ENCODE measurements around the gene HTATSF1.

HTATSF1 gene

GRCh38 chrX:136473663-136474062 lies 23.7 kb upstream of the HTATSF1 start:
- no peak overlapping the region for H3K4me3 ChIP-seq (ENCODE audit: low read depth, low read length)
- no peak for TF ChIP-seq MAX (IDR thresholded peaks at IDR 0.05; ENCODE audit: low read depth, low read length)
- no peak for TF ChIP-seq POLR2A (IDR thresholded peaks at IDR 0.05; ENCODE audit: extremely low read depth, insufficient read length)
- TF ChIP-seq MYC (IDR thresholded peaks at IDR 0.05; ENCODE audit: low read depth, low read length) = no peak
- DNase-seq (ENCODE audit: low read depth) = peak; percentile 25

- no peak for DNase-seq (ENCODE audit: low read depth)
- TF ChIP-seq CTCF (IDR thresholded peaks at IDR 0.05; ENCODE audit: low read depth, low read length) = no peak
- TF ChIP-seq MYC (IDR thresholded peaks at IDR 0.05; ENCODE audit: low read depth, low read length) = no peak
- TF ChIP-seq MAX (IDR thresholded peaks at IDR 0.05; ENCODE audit: low read depth, low read length) = no peak
- TF ChIP-seq POLR2A (IDR thresholded peaks at IDR 0.05; ENCODE audit: extremely low read depth, insufficient read length) = no peak
- no peak overlapping the region for H3K4me3 ChIP-seq (ENCODE audit: low read depth, low read length)
Observed at GRCh38 chrX:136475236-136475635, 22.2 kb upstream of the HTATSF1 start.

DNA sequence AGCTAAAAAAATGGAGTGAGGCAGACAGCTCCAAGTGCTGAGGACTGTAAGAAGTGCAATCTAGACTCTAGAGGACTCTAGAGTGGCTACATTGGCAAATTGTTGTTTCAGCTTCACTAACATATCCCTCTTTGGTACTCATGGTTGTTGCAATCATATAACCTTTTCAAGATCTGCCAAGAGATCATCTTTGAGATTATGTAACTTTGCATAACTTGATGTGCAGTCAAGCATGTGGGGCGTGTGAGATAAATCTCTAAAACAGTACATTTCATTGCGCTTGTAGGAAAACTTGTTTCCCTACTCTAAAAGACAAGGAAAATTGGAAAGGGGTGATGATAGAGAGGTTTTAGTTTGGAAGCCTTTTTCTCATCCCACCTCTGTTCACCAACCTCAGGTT lies 20.9 kb upstream of the HTATSF1 start:
- no peak for DNase-seq (ENCODE audit: low read depth)

DNA sequence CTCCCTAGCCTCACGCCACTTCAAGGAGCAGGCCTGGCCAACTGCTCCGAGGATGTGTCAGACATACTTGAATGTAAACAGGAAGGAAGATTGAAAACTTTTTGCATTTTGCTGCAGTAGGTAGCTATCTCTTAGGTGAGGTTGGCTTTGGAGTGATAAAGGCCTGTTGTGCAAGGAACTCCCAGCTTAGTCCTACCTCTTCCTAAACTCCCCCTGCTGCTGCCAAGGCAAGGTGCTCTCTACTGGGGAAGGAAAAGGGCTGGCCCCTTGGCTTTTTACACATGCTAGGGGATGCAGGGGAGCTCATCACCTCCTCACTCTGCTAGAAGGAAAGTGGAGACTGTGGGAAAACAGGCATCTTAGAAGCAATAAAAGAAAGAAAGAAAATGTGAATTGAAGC lies 20.4 kb upstream of the HTATSF1 start:
- peak; percentile 20 for DNase-seq (ENCODE audit: low read depth)
- TF ChIP-seq CTCF (IDR thresholded peaks at IDR 0.05; ENCODE audit: low read depth, low read length) = peak; percentile 28
- no peak for TF ChIP-seq POLR2A (IDR thresholded peaks at IDR 0.05; ENCODE audit: extremely low read depth, insufficient read length)
- H3K4me3 ChIP-seq (ENCODE audit: low read depth, low read length) = no peak overlapping the region

More for the DNA sequence above, 20.9 kb upstream of the HTATSF1 start:
- no peak for TF ChIP-seq MAX (IDR thresholded peaks at IDR 0.05; ENCODE audit: low read depth, low read length)
- no peak for TF ChIP-seq CTCF (IDR thresholded peaks at IDR 0.05; ENCODE audit: low read depth, low read length)
- TF ChIP-seq MYC (IDR thresholded peaks at IDR 0.05; ENCODE audit: low read depth, low read length) = no peak
- TF ChIP-seq POLR2A (IDR thresholded peaks at IDR 0.05; ENCODE audit: extremely low read depth, insufficient read length) = no peak
- H3K4me3 ChIP-seq (ENCODE audit: low read depth, low read length) = no peak overlapping the region

GRCh38 chrX:136480383-136480782 lies 17.0 kb upstream of the HTATSF1 start:
- no peak for DNase-seq (ENCODE audit: low read depth)
- no peak overlapping the region for H3K4me3 ChIP-seq (ENCODE audit: low read depth, low read length)
- TF ChIP-seq MYC (IDR thresholded peaks at IDR 0.05; ENCODE audit: low read depth, low read length) = no peak
- no peak for TF ChIP-seq POLR2A (IDR thresholded peaks at IDR 0.05; ENCODE audit: extremely low read depth, insufficient read length)
- TF ChIP-seq MAX (IDR thresholded peaks at IDR 0.05; ENCODE audit: low read depth, low read length) = no peak
- TF ChIP-seq CTCF (IDR thresholded peaks at IDR 0.05; ENCODE audit: low read depth, low read length) = no peak

GRCh38 chrX:136487647-136488046 lies 9.7 kb upstream of the HTATSF1 start, which contains the start of gene BRS3:
BRS3 (plus strand) TSS chrX:136487947; CDS start chrX:136488115, 168 bp downstream.
- no peak for DNase-seq (ENCODE audit: low read depth)
- TF ChIP-seq POLR2A (IDR thresholded peaks at IDR 0.05; ENCODE audit: extremely low read depth, insufficient read length) (no peak), CTCF (IDR thresholded peaks at IDR 0.05; ENCODE audit: low read depth, low read length) (no peak), MAX (IDR thresholded peaks at IDR 0.05; ENCODE audit: low read depth, low read length) (no peak), MYC (IDR thresholded peaks at IDR 0.05; ENCODE audit: low read depth, low read length) (no peak)
- no peak within 1 kb of the TSS for H3K4me3 ChIP-seq (ENCODE audit: low read depth, low read length)
